Amniotic stem cell (primary cell): ENCODE data around the gene IL20RA.
"Not testable (repeated sequence)": the region's sequence is repeated elsewhere in the genome, so short reads cannot be mapped to it uniquely, and the experiment has no call there.

Source experiments
- DNase-seq: peaks from one replicate; lab custom pipeline; 2025; lab: John Stamatoyannopoulos, UW

Gene IL20RA

DNA sequence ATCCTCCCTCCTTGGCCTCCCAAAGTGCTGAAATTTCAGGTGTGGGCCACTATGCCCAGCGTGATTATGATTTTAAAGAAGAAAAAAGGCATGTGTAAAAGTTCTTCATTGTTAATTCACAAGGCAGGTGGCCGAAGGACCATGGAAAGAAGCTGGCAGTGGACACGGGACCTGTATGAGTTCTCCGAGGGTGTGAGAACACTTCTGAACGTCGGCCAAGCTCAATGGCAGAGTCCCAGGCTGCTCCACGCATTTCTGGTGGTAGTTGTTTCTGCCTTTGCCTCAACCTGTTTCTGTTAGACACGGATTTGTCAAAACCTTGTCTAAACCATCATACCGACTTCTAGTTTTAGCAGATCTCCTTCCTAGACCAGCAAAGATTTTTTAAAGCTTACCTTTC, 36.6 kb downstream of the IL20RA start:
- DNase-seq, result no peak

GRCh38 chr6:137006056-137006455, 38.7 kb downstream of the IL20RA start:
- no peak for DNase-seq

GRCh38 chr6:137005073-137005472, 39.7 kb downstream of the IL20RA start:
- no peak for DNase-seq

- DNase-seq, result no peak
Measured at GRCh38 chr6:137002505-137002904, 42.3 kb downstream of the IL20RA start.

DNA sequence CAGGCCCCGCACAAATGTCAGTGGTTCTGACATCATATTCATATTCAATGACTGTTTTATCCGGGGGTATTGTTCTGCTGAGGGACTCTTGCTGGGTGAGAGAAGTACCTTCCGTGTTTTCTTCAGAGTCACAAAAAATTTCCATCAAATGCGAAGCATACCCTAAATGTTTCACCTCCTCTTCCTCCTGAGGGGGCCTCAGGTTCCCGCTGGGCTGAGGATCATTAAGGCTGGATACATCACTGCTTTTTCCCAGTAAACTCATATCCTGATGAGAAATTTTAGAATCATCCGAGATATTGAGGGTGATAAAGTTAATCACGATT, 42.8 kb downstream of the IL20RA start:
- DNase-seq, result no peak

DNA sequence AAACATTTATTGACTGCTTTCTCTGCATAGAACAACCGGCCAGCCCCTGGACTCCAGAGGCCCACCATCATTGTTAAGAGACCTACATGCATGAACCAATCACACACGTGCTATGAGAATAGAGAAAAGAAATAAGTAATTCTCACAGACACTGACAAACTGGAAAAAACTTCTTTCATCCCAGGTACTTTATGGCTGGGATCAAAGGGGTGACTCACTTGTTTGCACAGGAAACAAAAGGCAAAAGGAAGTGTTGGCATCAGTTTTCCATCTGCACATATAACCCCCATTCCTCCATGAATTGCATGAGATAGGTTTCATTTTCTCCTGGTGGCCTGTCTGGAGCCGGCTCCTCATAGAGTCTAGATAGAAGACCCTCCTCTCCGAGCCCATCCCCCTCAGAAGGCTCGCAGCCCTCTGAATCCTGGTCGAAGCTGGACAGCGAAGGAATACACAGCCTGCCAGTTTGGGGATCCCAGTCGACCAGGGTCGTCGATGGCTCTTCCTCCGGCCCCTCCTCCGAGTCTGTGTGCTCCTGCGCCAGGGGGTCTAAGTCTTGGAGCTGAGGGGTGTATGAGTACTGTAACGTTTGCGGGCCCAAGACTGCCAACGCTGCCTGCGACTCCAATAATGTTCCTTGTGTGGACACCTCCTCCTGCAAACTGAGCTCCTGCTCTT, 43.3 kb downstream of the IL20RA start:
- no peak for DNase-seq

- no peak for DNase-seq
Measured at GRCh38 chr6:137000825-137001224, 43.9 kb downstream of the IL20RA start.

DNA sequence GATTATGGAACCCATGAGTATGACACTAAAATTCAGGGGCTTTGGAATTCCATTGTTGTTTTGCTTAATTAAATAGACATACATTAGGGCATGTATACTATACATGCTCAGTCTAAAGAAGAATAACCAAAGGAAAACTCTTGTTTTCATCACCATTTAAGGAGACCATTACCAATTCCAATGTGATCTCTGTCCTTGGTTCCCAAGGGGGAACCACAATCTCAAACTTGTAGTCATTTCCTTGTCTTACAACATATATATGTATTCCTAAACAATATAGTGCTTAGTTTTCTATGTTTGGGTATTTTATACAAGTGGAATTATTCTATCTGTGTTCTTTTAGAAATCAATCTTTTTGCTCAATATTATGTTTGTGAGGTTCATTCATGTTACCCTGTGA, 49.2 kb downstream of the IL20RA start:
- DNase-seq, result no peak

DNA sequence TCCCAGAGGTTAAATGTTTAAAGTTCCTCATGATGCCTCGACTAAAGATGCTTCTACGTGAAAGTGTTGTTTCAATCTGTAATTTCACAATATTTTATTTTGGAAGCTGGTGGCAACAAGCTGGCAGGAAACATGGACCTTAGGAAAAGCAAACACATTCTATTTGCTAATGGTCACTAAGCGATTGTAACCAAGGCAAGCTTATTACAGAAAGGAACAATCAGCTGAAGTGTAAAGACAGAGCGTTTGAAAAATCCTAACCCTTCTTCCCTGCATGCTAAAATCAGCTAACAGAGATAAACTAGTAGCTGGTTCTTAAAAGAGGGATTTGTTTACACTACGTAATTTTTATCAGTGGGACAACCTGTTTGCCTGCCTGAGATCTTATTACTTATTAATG, 50.0 kb downstream of the IL20RA start:
- no peak for DNase-seq

- no peak for DNase-seq
Measured at GRCh38 chr6:136992113-136992512, 52.7 kb downstream of the IL20RA start.

DNA sequence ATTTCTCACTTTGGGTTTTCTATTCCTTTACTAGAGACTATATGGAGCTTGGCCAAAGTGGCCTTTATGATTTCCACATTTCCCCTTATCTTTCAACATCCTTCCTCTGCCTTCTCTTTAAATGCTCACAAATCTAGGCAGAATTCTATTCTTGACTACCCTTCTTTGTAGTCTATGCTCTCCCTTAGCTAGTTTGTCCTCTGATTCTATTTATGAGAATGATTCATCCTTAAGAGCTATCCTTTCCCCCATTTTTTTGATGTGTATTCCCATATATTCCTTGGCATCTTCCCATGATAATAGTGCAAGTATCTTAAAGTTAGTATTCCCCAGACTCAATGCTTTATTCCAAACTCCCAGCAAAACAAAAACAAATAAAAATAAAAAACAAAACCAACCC, 53.1 kb downstream of the IL20RA start:
- DNase-seq, result no peak

DNA sequence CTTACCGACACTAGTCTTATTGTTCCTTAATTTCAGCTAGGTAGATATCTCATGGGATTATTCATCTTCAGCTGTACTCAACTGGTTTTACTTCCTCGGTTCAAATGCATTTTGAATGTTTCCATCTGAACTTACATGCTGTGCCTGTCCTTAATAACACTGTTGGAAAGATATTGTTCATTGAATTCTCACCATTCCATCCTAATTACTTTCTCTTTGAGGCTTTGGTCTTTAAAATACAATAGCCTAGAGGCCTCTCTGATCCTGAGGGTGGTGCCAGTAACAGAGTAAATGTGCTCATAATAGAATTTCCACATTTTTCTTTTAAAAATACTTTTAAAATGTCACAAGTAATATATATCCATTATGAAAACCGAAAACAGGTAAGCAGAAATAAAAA, 54.0 kb downstream of the IL20RA start:
- DNase-seq, result no peak

GRCh38 chr6:136990242-136990578, 54.6 kb downstream of the IL20RA start:
- no peak for DNase-seq

GRCh38 chr6:136989571-136990241, 55.1 kb downstream of the IL20RA start:
- no peak for DNase-seq

DNA sequence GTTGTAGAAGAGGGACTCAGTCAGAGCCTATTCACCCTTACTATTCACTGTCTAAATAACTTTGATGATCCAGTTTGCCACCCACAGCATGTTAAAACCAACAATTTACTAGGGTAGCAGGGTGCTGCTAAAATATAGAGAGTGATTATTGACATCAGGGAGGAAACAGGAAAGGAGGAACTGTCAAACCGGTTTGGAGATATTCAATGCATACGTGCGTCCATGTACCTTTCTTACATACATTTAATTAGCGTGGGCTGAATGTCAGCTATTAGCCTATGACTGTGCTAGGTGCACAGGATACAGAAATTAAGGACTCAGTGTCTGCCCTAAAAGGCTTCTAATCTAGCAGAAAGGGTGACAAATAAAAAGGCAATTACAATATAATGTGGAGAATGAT, 57.2 kb downstream of the IL20RA start:
- no peak for DNase-seq

- no peak for DNase-seq
Measured at GRCh38 chr6:136985502-136985901, 59.3 kb downstream of the IL20RA start.

DNA sequence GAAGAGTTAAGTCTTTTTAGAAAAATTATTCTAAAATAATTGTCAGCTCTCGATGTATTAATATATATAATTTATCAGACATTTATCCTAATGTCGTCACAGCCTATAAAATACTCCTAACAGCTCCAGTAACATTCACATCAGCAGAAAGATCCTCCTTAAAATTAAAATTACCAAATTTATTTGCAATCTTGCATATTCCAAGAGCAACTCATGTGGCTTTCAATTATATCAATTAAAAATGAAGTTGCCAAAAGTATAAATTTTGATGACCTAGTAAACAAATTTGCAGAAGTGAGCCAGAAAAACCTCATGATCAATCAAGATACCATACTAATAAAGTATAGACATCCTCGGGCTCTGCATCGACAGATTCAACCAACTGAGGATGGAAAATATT, 60.2 kb downstream of the IL20RA start:
- no peak for DNase-seq

- DNase-seq, result no peak
Measured at GRCh38 chr6:136983687-136984086, 61.1 kb downstream of the IL20RA start.

DNA sequence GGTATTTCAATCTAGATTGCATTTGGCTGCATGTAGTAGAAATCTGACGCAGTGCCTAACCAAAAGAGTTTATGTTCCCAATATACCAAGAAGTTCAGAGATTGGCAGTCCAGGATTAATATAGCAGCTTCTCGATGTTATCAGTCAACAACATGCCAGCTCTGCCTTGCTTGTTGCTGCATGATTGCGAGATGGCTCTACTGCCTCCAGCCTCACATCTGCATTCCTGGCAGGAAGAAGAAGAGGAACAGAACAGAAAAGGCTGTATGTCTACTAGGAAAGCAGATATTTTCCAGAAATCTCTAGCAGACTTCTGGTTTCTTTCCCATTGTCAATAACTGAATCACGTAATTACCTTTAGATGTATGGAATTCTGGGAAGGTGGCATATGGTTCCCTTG, 61.8 kb downstream of the IL20RA start:
- no peak for DNase-seq

GRCh38 chr6:136980070-136980469, 64.7 kb downstream of the IL20RA start:
- DNase-seq, result no peak

GRCh38 chr6:136979206-136979605, 65.6 kb downstream of the IL20RA start:
- no peak for DNase-seq

DNA sequence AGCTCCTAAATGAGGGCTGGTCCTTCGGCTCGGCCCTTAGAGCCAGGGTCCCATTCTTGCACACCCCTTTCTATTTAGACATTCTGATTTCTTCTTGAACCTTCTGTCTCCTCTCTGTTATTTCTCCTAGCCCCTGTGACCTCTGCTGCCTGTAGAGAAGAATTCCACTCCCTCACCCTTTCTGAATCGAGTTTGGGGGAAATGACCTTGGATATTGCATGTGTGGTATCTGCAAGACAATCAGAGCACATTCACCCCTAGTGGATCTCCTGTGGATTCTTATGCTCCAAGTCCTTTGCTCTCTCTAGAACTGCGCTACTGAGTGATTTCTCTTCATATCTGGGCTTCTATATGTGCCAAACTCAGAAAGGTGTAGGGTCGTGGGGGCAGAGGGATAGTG, 67.7 kb downstream of the IL20RA start:
- DNase-seq, result no peak

DNA sequence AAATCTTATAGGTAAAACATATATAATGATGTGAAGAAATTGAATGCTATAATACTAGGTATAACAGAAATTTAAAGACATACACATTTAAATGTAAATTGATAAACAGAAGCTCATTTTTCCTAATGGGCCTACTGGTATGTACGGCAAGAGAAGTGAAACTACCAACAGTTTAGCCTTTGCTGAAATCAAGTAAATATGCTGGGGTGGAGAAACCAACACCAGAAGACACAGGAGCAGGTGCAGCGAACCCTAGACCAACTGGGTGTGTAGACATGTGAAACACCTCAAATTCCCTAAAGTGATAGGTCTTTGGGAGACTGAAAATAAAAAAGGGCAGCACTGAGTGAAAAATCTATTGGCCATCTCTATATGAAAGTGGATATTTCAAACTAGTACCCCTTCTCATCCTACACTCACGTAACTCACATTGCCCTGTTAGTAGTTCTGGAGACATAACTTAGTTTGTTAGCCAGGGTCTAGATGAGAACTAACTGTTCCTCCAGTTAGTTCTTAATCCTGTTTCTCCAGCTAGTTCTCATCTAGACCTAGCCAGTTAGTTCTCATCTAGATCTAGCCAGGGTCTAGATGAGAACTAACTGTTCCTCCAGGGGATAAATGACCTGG, 69.6 kb downstream of the IL20RA start:
- no peak for DNase-seq

DNA sequence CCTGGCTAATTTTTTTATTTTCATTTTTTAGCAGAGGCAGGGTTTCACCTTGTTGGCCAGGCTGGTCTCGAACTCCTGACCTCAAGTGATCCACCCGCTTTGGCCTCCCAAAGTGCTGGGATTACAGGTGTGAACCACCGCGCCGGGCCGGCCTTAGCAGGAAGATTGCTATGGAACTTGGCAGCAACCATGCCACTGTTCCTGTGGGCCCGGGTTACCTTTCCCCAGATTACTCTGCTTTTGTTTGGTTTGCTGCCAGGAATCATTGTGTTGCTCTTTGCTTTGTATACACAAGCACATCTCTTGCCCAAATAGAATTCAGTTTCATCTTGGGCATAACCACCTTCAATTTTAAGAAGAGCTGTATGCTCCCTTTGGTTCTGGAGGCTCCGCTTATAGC, 71.0 kb downstream of the IL20RA start:
- not testable (repeated sequence) for DNase-seq
